Inflammatory macrophage (primary cell): ENCODE results near the gene FAM174C.

Experiments used
- DNase-seq, 2 donors: peaks; one replicate each; pipeline ENCODE4 v3.0.0-alpha.2; 2020 to 2022
- total RNA-seq, 18 experiments: gene quantifications; one replicate each; lab custom pipeline; 2026; ENCODE audit warnings: mixed read lengths in 6 of 18, inconsistent platforms in 2 of 18; lab: John Stamatoyannopoulos, UW

FAM174C gene
- 7.7 to 33.6 (median 17.5) reads per million in 18 experiments for total RNA-seq

- peak; percentile 96 to 98 for DNase-seq
Observed at GRCh38 chr19:1275260-1275975, at the start of gene FAM174C. Gene FAM174C, plus strand, starts transcription at chr19:1275530. Its CDS starts 20 bp downstream, at chr19:1275550.

GRCh38 chr19:1226227-1226518 is 49.2 kb upstream of the FAM174C start:
- no peak for DNase-seq

GRCh38 chr19:1226522-1227303 is 48.6 kb upstream of the FAM174C start:
- no peak for DNase-seq

GRCh38 chr19:1227304-1228054 is 47.9 kb upstream of the FAM174C start:
- no peak for DNase-seq

GRCh38 chr19:1228161-1228957 is 47.0 kb upstream of the FAM174C start:
- DNase-seq: no peak

- no peak for DNase-seq
Observed at GRCh38 chr19:1229056-1229923, 46.0 kb upstream of the FAM174C start.

GRCh38 chr19:1229924-1230782 is 45.2 kb upstream of the FAM174C start:
- DNase-seq: no peak

- no peak for DNase-seq
Observed at GRCh38 chr19:1230783-1231489, 44.4 kb upstream of the FAM174C start.

GRCh38 chr19:1231729-1232637 is 43.3 kb upstream of the FAM174C start:
- no peak for DNase-seq

GRCh38 chr19:1232652-1233072 is 42.7 kb upstream of the FAM174C start:
- DNase-seq: peak in 1 of 2 donors; percentile 46

- DNase-seq: no peak
Observed at GRCh38 chr19:1233115-1233667, 42.1 kb upstream of the FAM174C start.

- no peak for DNase-seq
Observed at GRCh38 chr19:1234051-1234954, 41.0 kb upstream of the FAM174C start.

- no peak for DNase-seq
Observed at GRCh38 chr19:1234955-1235380, 40.4 kb upstream of the FAM174C start.

GRCh38 chr19:1235625-1236538 is 39.4 kb upstream of the FAM174C start:
- no peak for DNase-seq

- no peak for DNase-seq
Observed at GRCh38 chr19:1236576-1236975, 38.8 kb upstream of the FAM174C start.
